ENCODE measurements around the gene KITLG. TPM values are rescaled to one million over a fixed set of nuclear protein-coding genes. Genes with fewer than 3 reads are reported as not detected.
"Not testable (repeated sequence)": the region's sequence is repeated elsewhere in the genome, so short reads cannot be mapped to it uniquely, and the experiment has no call there.

Gene KITLG
- total and polyA plus RNA-seq, 2 experiments from 2014 or later: 3.1 to 10.7 TPM

DNA sequence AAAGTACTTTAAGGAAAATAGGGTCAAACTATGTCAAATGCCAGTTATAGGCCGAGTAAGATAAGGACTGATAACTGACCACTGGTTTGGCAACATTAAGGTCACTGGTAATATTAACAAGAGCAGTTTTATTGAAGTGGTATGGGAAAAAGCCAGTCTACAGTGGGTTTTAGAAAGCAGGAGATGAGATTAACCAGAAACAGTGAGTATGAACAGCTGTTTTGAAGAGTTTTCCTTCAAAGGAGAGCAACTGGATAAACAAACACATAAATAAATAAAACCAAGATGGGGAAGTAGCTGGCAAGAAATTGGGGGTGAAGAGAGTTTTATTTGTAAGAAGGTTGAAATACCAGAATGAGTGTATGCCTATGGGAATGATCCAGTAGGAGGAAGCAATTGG lies 30.3 kb downstream of the KITLG start:
- H3K4me2 ChIP-seq: no peak overlapping the region
- no peaks in the 10 kb centered on the region for H3K27me3 ChIP-seq (ENCODE audit: insufficient read depth)
- H2AFZ ChIP-seq: no peak overlapping the region
- DNase-seq (ENCODE audit: low spot score) (no peak), ATAC-seq (no peak)
- H3K27me3 Mint-ChIP-seq (ENCODE audit: insufficient read depth, low read depth, poor library complexity): no peaks in the 10 kb centered on the region
- H3K4me3 ChIP-seq: no peak overlapping the region
- H3K9me3 Mint-ChIP-seq: no peaks in the 10 kb centered on the region
- H3K4me3 Mint-ChIP-seq: no peak overlapping the region
- peaks cover 19% of the 10 kb centered on the region for H3K4me1 Mint-ChIP-seq
- peaks cover 13% of the 10 kb centered on the region; the same call in 1 of the 2 replicates for H3K4me1 ChIP-seq (ENCODE audit: insufficient read depth)
- no peaks in the 10 kb centered on the region for H3K36me3 ChIP-seq (ENCODE audit: insufficient read depth)
- H3K9me2 ChIP-seq (ENCODE audit: insufficient read depth): peaks cover 7% of the 10 kb centered on the region
- no peaks in the 10 kb centered on the region for H3K79me2 ChIP-seq (replicated peaks; ENCODE audit: insufficient read depth)
- H4K20me1 ChIP-seq (replicated peaks; ENCODE audit: insufficient read depth): no peaks in the 10 kb centered on the region
- no peak for TF ChIP-seq EZH2 (IDR thresholded peaks at IDR 0.05; ENCODE audit: low read depth, unreplicated experiment)
- TF ChIP-seq, protein P1, sequence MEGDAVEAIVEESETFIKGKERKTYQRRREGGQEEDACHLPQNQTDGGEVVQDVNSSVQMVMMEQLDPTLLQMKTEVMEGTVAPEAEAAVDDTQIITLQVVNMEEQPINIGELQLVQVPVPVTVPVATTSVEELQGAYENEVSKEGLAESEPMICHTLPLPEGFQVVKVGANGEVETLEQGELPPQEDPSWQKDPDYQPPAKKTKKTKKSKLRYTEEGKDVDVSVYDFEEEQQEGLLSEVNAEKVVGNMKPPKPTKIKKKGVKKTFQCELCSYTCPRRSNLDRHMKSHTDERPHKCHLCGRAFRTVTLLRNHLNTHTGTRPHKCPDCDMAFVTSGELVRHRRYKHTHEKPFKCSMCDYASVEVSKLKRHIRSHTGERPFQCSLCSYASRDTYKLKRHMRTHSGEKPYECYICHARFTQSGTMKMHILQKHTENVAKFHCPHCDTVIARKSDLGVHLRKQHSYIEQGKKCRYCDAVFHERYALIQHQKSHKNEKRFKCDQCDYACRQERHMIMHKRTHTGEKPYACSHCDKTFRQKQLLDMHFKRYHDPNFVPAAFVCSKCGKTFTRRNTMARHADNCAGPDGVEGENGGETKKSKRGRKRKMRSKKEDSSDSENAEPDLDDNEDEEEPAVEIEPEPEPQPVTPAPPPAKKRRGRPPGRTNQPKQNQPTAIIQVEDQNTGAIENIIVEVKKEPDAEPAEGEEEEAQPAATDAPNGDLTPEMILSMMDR (conservative IDR thresholded peaks at IDR 0.05; ENCODE audit: low read depth in 2 of 2): no peak
- TF ChIP-seq STAT1 (IDR thresholded peaks at IDR 0.05; ENCODE audit: unreplicated experiment): no peak
- TF ChIP-seq NANOG (IDR thresholded peaks at IDR 0.05; ENCODE audit: borderline replicate concordance): no peak
- TF ChIP-seq EZH2phosphoT487 (IDR thresholded peaks at IDR 0.05; ENCODE audit: unreplicated experiment): no peak
- TF ChIP-seq, protein P2, sequence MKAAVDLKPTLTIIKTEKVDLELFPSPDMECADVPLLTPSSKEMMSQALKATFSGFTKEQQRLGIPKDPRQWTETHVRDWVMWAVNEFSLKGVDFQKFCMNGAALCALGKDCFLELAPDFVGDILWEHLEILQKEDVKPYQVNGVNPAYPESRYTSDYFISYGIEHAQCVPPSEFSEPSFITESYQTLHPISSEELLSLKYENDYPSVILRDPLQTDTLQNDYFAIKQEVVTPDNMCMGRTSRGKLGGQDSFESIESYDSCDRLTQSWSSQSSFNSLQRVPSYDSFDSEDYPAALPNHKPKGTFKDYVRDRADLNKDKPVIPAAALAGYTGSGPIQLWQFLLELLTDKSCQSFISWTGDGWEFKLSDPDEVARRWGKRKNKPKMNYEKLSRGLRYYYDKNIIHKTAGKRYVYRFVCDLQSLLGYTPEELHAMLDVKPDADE (IDR thresholded peaks at IDR 0.05): no peak
- no peaks in the 10 kb centered on the region for H3F3A ChIP-seq (replicated peaks; ENCODE audit: low read depth)
- H3K36me3 Mint-ChIP-seq (ENCODE audit: low read depth): no peaks in the 10 kb centered on the region
- H3K27ac Mint-ChIP-seq: no peak overlapping the region
- H3K27ac ChIP-seq (ENCODE audit: low read depth): no peak overlapping the region

DNA sequence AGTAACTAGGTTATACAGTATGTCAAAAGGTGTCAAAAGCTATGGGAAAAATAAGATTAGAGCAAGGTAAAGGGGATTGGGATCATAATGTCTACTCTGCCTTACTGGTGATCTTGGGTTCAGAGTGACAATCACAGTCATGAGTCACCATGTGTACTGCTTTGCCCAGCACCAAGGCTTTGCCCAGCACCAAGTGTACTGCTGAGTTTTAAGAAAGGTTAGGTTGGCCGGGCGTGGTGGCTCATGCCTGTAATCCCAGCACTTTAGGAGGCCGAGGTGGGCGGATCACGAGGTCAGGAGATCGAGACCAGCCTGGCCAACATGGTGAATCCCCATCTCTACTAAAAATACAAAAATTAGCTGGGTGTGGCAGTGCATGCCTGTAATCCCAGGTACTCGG lies 32.3 kb downstream of the KITLG start:
- not testable (repeated sequence) for H3K4me3 Mint-ChIP-seq; DNase-seq (ENCODE audit: low spot score)

DNA sequence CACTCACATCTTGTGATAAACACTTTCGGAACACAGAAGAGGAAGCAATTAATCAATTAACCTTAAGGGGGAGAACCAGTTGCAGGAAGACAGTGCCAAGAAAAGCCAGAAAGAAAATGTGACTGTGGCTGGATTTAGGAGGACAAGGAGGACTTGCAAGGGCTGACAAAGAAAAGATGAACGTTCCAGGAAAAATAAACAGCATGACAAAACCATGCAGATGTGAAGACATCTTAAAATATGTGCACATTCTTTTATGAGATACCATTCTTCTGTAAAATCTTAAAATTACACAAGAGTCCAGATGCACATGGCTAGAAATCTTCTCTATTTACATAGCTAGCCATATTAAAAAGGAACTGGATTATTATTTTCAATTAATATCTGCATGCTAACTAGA lies 33.4 kb downstream of the KITLG start:
- Histone ChIP-seq H3K4me1 (ENCODE audit: insufficient read depth) (0 out of 2 replicates have a peak, but pooled peaks cover 5% of the 10 kb centered on the region), H4K20me1 (replicated peaks; ENCODE audit: insufficient read depth) (no peaks in the 10 kb centered on the region), H3K79me2 (replicated peaks; ENCODE audit: insufficient read depth) (no peaks in the 10 kb centered on the region), H3F3A (replicated peaks; ENCODE audit: low read depth) (no peaks in the 10 kb centered on the region), H3K27ac (ENCODE audit: low read depth) (no peak overlapping the region), H2AFZ (no peak overlapping the region), H3K4me2 (no peak overlapping the region), H3K36me3 (ENCODE audit: insufficient read depth) (no peaks in the 10 kb centered on the region), H3K9me2 (ENCODE audit: insufficient read depth) (peaks cover 7% of the 10 kb centered on the region), H3K27me3 (ENCODE audit: insufficient read depth) (no peaks in the 10 kb centered on the region), H3K4me3 (no peak overlapping the region)
- H3K36me3 Mint-ChIP-seq (ENCODE audit: low read depth): peaks cover 8% of the 10 kb centered on the region; the same call in 2 of the 3 replicates
- H3K4me1 Mint-ChIP-seq: peaks cover 6% of the 10 kb centered on the region; the same call in 1 of the 3 replicates
- TF ChIP-seq, protein P1 (conservative IDR thresholded peaks at IDR 0.05; ENCODE audit: low read depth in 2 of 2): peak in 1 of 2 experiments; percentile 18; a peak in 1 of 4 replicates
- TF ChIP-seq ZNF114 (CRISPR knock-in tag; IDR thresholded peaks at IDR 0.05): no peak
- DNase-seq (ENCODE audit: low spot score): no peak
- H3K27ac Mint-ChIP-seq: peak overlapping the region; percentile 9; the same call in 1 of the 2 replicates
- no peak for ATAC-seq
- H3K9me3 Mint-ChIP-seq: no peaks in the 10 kb centered on the region
- H3K4me3 Mint-ChIP-seq: no peak overlapping the region
- H3K27me3 Mint-ChIP-seq (ENCODE audit: insufficient read depth, low read depth, poor library complexity): no peaks in the 10 kb centered on the region

More for the DNA sequence above, 32.3 kb downstream of the KITLG start:
- H3K4me3 ChIP-seq; H3F3A ChIP-seq (replicated peaks; ENCODE audit: low read depth); H3K4me2 ChIP-seq; H3K27me3 Mint-ChIP-seq (ENCODE audit: insufficient read depth, low read depth, poor library complexity); H3K27ac ChIP-seq (ENCODE audit: low read depth); ATAC-seq; H3K4me1 Mint-ChIP-seq; H3K36me3 ChIP-seq (ENCODE audit: insufficient read depth); H3K4me1 ChIP-seq (ENCODE audit: insufficient read depth); H3K9me2 ChIP-seq (ENCODE audit: insufficient read depth); H3K9me3 Mint-ChIP-seq; H2AFZ ChIP-seq; H3K27ac Mint-ChIP-seq; H3K79me2 ChIP-seq (replicated peaks; ENCODE audit: insufficient read depth); H4K20me1 ChIP-seq (replicated peaks; ENCODE audit: insufficient read depth); H3K36me3 Mint-ChIP-seq (ENCODE audit: low read depth); H3K27me3 ChIP-seq (ENCODE audit: insufficient read depth): not testable (repeated sequence)

All from GM23338 (cell line).